GM12878 (cell line): ENCODE measurements around the gene ESCO1. TPM values are rescaled to one million over a fixed set of nuclear protein-coding genes. Genes with fewer than 3 reads are reported as not detected.

Experiments used
- ATAC-seq: fragments of 200-7000 bp; cut with Tn5 transposase; 3 replicates; pipeline ENCODE4 v1.9.1; 2020; ENCODE audit warnings: mild to moderate bottlenecking, moderate library complexity
- BruUV-seq: library from RNA; stranded (reverse); fragments of 400-500 nt; replicated peaks from 2 replicates; lab custom pipeline; 2021; lab: Mats Ljungman, UMichigan
- CTCF ChIA-PET: fragments of 300-600 bp; sonication (Branson Sonifier 250); formaldehyde crosslinking; extraction: SDS; loops from one replicate; lab custom pipeline; 2021; ENCODE audit warnings: inconsistent platforms; lab: Yijun Ruan, JAX
- POLR2A ChIA-PET: fragments of 350-600 bp; formaldehyde crosslinking; extraction: SDS; loops from one replicate; lab custom pipeline; 2021; ENCODE audit warnings: inconsistent platforms; lab: Charles Lee
- RAD21 ChIA-PET: fragments of 300-600 bp; sonication (Branson Sonifier 250); formaldehyde crosslinking; loops from one replicate; lab custom pipeline; 2023; ENCODE audit warnings: antibody characterized with exemption; ENCODE audit not compliant: unreplicated experiment; lab: Charles Lee
- SMC1A ChIA-PET: fragments of 300-600 bp; sonication (Branson Sonifier 250); formaldehyde crosslinking; loops from one replicate; lab custom pipeline; 2023; ENCODE audit not compliant: unreplicated experiment, uncharacterized antibody; lab: Charles Lee
- DNase-seq: peaks from one replicate; pipeline ENCODE4 v3.0.0-alpha.2; 2011; ENCODE audit warnings: low read depth, low spot score
- FAIRE-seq: peaks from 3 replicates; lab custom pipeline; 2011; peaks lifted over from hg19 to GRCh38; lab: Jason Lieb, UNC
- H2AFZ ChIP-seq: 2 replicates; pipeline ENCODE4 v1.6.0; 2011; ENCODE audit warnings: low read depth, low read length, control low read depth; ENCODE audit not compliant: control insufficient read depth
- H3K27ac ChIP-seq: 2 replicates; pipeline ENCODE4 v1.5.1; 2011; ENCODE audit warnings: control low read depth; ENCODE audit not compliant: control insufficient read depth, insufficient read depth
- H3K27me3 ChIP-seq, 2 experiments: replicated peaks in 1 of 2; 2 replicates each; pipeline versions ENCODE4 v1.6.0 to v1.6.1; 2011; ENCODE audit warnings: low read length in 1 of 2; ENCODE audit not compliant: control insufficient read depth in 2 of 2, insufficient read depth in 2 of 2
- H3K36me3 ChIP-seq, 2 experiments: 2 replicates each; pipeline ENCODE4 v1.5.1; 2011; ENCODE audit warnings: low read length in 1 of 2; ENCODE audit not compliant: control insufficient read depth in 2 of 2, insufficient read depth in 2 of 2
- H3K4me1 ChIP-seq: 2 replicates; pipeline ENCODE4 v1.6.1; 2011; ENCODE audit warnings: mild to moderate bottlenecking, low read length, moderate library complexity, mixed read lengths; ENCODE audit not compliant: control insufficient read depth, insufficient read depth
- H3K4me2 ChIP-seq: 2 replicates; pipeline ENCODE4 v1.6.0; 2011; ENCODE audit warnings: control low read depth; ENCODE audit not compliant: control insufficient read depth, insufficient read depth
- H3K4me3 ChIP-seq: fragments of 200-600 bp; sonication (generic); 2 replicates; pipeline ENCODE4 v1.5.1; 2016
- H3K79me2 ChIP-seq: 2 replicates; pipeline ENCODE4 v1.6.0; 2011; ENCODE audit warnings: low read length; ENCODE audit not compliant: control insufficient read depth, insufficient read depth
- H3K9ac ChIP-seq: 2 replicates; pipeline ENCODE4 v1.8.0; 2011; ENCODE audit warnings: low read length, control low read depth, mixed read lengths; ENCODE audit not compliant: control insufficient read depth, insufficient read depth
- H3K9me3 ChIP-seq: replicated peaks from 3 replicates; pipeline ENCODE4 v1.5.1; 2011; ENCODE audit warnings: mild to moderate bottlenecking, low read length; ENCODE audit not compliant: control insufficient read depth, insufficient read depth
- H4K20me1 ChIP-seq: 2 replicates; pipeline ENCODE4 v1.6.0; 2011; ENCODE audit not compliant: control insufficient read depth, insufficient read depth
- CBX3 ChIP-seq: fragments of 200-600 bp; sonication (generic); IDR thresholded peaks from 2 replicates; pipeline ENCODE4 v1.6.1; 2016; ENCODE audit warnings: low read depth, borderline replicate concordance
- CUX1 ChIP-seq: IDR thresholded peaks from 2 replicates; pipeline ENCODE4 v1.6.1; 2012; ENCODE audit warnings: improper control_type of control experiment, low read depth, low read length; ENCODE audit not compliant: insufficient replicate concordance
- E2F4 ChIP-seq: IDR thresholded peaks from 2 replicates; pipeline ENCODE4 v1.6.1; 2012; ENCODE audit warnings: low read depth, low read length, improper control_type of control experiment
- E4F1 ChIP-seq: fragments of 450-650 bp; IDR thresholded peaks from 2 replicates; pipeline ENCODE4 v1.6.1; 2018; ENCODE audit warnings: borderline replicate concordance, mild to moderate bottlenecking; ENCODE audit not compliant: partially characterized antibody
- KDM1A ChIP-seq: fragments of 200-600 bp; sonication (generic); IDR thresholded peaks from 2 replicates; pipeline ENCODE4 v1.6.1; 2016; ENCODE audit warnings: borderline replicate concordance
- NFIC ChIP-seq: IDR thresholded peaks from 2 replicates; pipeline ENCODE4 v1.6.1; 2012; ENCODE audit warnings: low read depth, mild to moderate bottlenecking, inconsistent platforms, low read length, moderate library complexity
- RCOR1 ChIP-seq: conservative IDR thresholded peaks from 2 replicates; pipeline ENCODE4 v1.6.1; 2012; ENCODE audit warnings: low read depth, low read length, improper control_type of control experiment
- RELA ChIP-seq: fragments of 450-650 bp; IDR thresholded peaks from 2 replicates; pipeline ENCODE4 v1.8.0; 2014; ENCODE audit warnings: borderline replicate concordance; ENCODE audit not compliant: partially characterized antibody
- SUZ12 ChIP-seq: fragments of 200-600 bp; sonication (generic); IDR thresholded peaks from one replicate; pipeline ENCODE4 v1.6.1; 2018; ENCODE audit warnings: antibody characterized with exemption, mild to moderate bottlenecking; ENCODE audit not compliant: unreplicated experiment
- USF1 ChIP-seq: IDR thresholded peaks from 2 replicates; pipeline ENCODE4 v1.6.1; 2011; ENCODE audit warnings: borderline replicate concordance, low read depth, mild to moderate bottlenecking, moderate library complexity, mixed read lengths, low read length; ENCODE audit not compliant: insufficient read depth; ENCODE audit errors: extremely low read length
- ZSCAN29 ChIP-seq: fragments of 450-650 bp; IDR thresholded peaks from 2 replicates; pipeline ENCODE4 v1.6.1; 2017; ENCODE audit warnings: mild to moderate bottlenecking, moderate library complexity
- WGBS: methylation state at CpG from one replicate; pipeline ENCODE4 v1.1.6; 2016; ENCODE audit warnings: low lambda C conversion rate; ENCODE audit not compliant: insufficient replicate concordance, insufficient coverage; ENCODE audit errors: missing lambda C conversion rate; 5-methylcytosine and 5-hydroxymethylcytosine counted together
- in situ Hi-C: fragments of 300-500 bp; cut with MboI; formaldehyde crosslinking; loops from 9 replicates; pipeline ENCODE4 v1.14.3; 2018; ENCODE audit warnings: mixed read lengths
- intact Hi-C: fragments of 100-400 bp; cut with micrococcal nuclease; formaldehyde crosslinking; loops from one replicate; pipeline ENCODE4 v1.14.2; 2022; ENCODE audit not compliant: unreplicated experiment
- polyA plus RNA-seq, 11 experiments: library from polyadenylated mRNA; depleted of rRNA in 4 of 11; unstranded in 6 of 11; stranded (reverse) in 5 of 11; fragments of >200 nt; fragmentation: Nextera tagmentation in 4 of 11; fragmentation: Illumina TruSeq in 1 of 11; extraction: Ambion mirVana in 4 of 11; extraction: Trizol in 1 of 11; gene quantifications; 1 replicate in 1 of 11; 2 replicates in 10 of 11; pipeline versions ENCODE4 v1.2.1 to v1.2.3, GENCODE V29; 2011 to 2016; ENCODE audit warnings: inconsistent platforms in 2 of 11, missing spikeins in 2 of 11, low read depth in 1 of 11
- total RNA-seq, 4 experiments: library from RNA; depleted of rRNA in 3 of 4; stranded (reverse); fragments of >200 nt in 3 of 4; fragmentation: Illumina TruSeq in 1 of 4; extraction: Trizol in 1 of 4; gene quantifications; 2 replicates each; pipeline versions ENCODE4 v1.2.1 to v1.2.3, GENCODE V29; 2013 to 2021

ESCO1 gene
- total and polyA plus RNA-seq, 10 of the 15 experiments (the other 5 are each of a cell fraction or from before 2014, with no cell fraction given) = 8.6 to 22.4 (median 12.4) TPM

- TF ChIP-seq USF1 (no peak), NFIC (no peak), CBX3 (no peak), SUZ12 (no peak)
Measured at GRCh38 chr18:21534327-21534726, 66.2 kb downstream of the ESCO1 start (continued).

GRCh38 chr18:21526463-21526862 is 74.0 kb downstream of the ESCO1 start:
- RAD21 ChIA-PET = no interaction called here
- Histone ChIP-seq H3K4me1 (no peaks in the 10 kb centered on the region), H3K27me3 (no peaks in the 10 kb centered on the region), H4K20me1 (no peaks in the 10 kb centered on the region), H3K4me2 (no peak overlapping the region), H3K27ac (no peak overlapping the region), H3K36me3 (peaks cover 2 to 6% of the 10 kb centered on the region in 2 experiments; a peak in 3 of 4 replicates), H3K79me2 (no peaks in the 10 kb centered on the region), H3K9ac (no peak overlapping the region), H3K4me3 (no peak overlapping the region), H3K9me3 (no peaks in the 10 kb centered on the region), H2AFZ (no peak overlapping the region)
- FAIRE-seq = no peak
- SMC1A ChIA-PET = interaction anchor here (0.6 to 1.1 kb wide), 2 partner anchors 72 to 322 kb away, joined by 3 read pairs; no protein-coding TSS in a partner anchor
- no TSS peak for BruUV-seq
- no peak for DNase-seq
- TF ChIP-seq ZSCAN29 (no peak), E4F1 (no peak), E2F4 (no peak), RELA (no peak), CUX1 (no peak), RCOR1 (no peak), KDM1A (no peak)
- ATAC-seq = no peak
- WGBS = 100% methylated on average over 2 of the region's 2 CpGs
- CTCF ChIA-PET = no interaction called here
- POLR2A ChIA-PET = no interaction called here
- in situ Hi-C loops (no loop called here), intact Hi-C loops (no loop called here)
